HG02852 (cell line): ENCODE measurements around the gene UPP1.

Source experiments
- ATAC-seq: cut with Tn5 transposase; IDR thresholded peaks from one replicate; pipeline ENCODE4 v1.9.1; 2021; ENCODE audit warnings: mild to moderate bottlenecking, moderate library complexity; ENCODE audit not compliant: unreplicated experiment

The UPP1 gene

DNA sequence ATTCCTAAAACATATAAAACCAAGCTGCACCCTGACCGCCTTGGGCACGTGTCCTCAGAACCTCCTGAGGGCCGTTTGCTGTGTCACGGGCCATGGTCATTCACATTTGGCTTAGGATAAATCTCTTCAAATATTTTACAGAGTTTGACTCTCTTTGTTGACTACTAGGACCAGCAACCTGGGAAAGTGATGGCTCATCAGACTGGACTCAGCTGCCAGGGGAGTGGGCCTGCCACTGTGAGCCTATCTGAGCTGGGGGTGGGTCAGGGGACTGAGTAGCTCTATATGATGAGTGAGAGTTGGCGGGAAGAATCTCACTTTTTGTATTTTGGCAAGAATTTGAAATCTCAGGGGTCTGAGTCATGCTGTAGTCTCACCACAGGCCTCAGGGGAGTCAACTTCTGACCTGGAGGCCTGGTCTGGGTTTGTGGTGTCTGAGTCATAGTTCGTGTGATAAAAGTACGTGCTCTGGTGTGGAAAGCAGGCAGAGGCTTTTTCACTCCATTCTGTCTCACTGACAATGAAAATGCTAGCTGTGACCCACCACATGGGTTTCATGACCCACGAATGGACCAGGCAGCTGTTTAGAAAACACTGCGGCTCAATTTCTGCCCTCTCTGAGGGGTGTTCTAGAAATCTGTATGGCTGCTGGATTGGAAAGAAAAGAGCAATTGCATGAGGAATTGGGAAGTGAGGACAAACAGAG, 4.2 kb upstream of the UPP1 start:
- peak; percentile 60 for ATAC-seq

DNA sequence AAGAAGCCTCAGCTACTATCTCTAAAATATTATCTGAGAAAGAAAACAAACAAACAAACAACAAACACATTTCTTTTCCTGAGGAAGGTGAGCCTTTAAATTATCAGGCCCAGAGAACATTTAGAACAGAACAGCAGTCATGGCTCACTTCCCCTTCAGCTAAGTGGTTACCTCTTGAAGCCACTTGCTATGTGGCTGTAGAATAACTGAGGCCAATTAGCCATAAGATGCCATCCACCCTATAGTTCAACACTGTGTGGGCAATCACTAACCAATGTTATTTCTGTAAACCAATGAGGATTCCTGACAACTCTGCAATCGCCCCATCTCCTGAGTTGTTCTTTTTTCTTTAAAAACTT, 3.7 kb upstream of the UPP1 start:
- ATAC-seq, result no peak

DNA sequence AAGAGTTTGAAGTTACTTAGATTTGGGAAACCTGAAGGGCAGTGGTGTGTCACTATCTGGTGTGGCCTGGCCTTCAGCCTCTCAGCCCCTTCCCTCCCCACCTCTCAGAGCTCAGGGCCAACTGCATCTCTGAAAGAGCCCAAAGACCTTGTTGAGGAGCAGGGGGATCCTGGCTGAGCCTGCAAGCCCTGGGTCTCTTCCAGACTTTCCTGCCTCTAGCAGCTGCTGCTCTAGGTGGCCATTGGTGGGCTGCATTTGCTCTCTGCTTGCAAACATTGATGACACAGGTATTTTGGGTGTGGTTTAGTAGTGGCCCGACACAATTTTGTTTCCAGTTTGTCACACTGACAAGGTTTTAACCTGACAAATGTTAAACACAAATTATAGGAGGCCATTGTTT, 3.1 kb upstream of the UPP1 start:
- no peak for ATAC-seq

DNA sequence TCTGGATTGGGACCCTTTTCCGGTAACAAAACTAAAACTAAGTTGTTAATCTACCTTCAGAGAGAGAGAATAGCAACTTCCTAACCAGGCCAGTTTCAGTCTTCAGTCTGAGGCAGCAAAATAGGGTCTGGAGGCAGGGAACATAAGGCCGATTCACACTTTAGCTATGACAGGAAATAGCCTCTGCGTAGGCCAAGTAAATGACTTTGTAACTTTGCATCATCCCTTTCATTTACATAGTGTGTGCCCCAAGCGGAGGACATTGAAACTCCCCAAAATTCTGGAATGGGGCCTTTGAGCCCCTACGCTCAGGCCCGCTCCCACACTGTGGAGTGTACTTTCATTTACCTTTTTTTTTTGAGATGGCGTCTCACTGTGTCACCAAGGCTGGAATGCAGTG, 1.7 kb upstream of the UPP1 start:
- peak; percentile 19 for ATAC-seq

DNA sequence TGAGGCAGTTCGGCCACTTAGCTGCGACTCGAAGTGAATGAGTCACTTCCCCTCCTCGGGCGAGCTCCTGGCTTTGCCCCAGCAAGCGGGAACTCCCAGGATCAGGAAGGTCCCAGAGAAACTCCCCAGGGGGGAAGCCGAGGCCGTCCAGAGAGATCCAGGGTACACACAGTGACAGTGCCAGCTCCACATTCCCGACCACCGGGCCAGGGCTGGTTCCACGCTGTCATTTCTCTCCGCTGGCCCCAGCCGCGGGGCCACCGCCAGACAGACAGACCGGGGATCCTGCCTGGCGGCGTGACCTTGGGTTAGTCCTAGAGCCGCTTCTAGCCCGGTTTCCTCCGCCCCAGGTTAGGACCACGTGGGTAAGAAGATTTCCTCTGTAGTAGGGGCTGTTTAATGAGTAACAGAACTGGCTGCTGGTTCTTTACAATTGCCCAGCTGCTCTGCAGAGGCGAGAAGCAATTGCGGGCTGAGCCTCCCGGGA, 463 bp upstream of the UPP1 start:
- ATAC-seq, result peak; percentile 50

DNA sequence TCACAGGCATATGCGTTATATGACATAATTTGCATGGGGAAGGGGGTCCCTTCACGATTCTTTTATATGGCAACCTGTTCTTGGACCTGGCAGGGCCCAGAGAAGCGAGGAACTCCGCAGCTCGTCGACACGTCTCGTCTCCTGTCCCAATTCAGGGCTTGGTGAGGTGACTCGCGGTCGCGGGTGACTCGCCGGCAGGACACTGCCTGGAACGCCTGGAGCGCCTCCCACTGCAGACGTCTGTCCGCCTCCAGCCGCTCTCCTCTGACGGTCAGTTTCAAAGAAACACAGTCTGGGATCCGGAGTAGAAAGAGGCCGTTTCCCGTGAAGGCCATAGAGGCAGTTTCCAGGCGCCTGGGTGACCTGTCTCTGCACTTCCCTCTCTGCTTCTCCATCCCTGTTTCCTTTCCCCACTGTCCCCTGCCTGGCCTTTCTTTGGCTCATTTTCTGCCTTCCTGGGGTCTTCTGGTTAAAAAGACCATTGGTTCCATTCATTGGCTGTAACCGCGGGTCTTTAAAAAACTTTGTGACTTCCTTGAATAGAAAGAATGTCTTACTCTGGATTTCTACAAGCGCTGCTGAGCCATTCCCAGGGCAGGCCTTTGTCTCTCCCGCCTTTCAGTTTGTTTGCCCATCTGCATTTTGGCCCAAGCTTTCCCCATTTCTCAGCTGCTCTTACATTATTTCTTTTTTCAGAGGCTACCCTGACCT, 1.2 kb downstream of the UPP1 start:
- no peak for ATAC-seq

DNA sequence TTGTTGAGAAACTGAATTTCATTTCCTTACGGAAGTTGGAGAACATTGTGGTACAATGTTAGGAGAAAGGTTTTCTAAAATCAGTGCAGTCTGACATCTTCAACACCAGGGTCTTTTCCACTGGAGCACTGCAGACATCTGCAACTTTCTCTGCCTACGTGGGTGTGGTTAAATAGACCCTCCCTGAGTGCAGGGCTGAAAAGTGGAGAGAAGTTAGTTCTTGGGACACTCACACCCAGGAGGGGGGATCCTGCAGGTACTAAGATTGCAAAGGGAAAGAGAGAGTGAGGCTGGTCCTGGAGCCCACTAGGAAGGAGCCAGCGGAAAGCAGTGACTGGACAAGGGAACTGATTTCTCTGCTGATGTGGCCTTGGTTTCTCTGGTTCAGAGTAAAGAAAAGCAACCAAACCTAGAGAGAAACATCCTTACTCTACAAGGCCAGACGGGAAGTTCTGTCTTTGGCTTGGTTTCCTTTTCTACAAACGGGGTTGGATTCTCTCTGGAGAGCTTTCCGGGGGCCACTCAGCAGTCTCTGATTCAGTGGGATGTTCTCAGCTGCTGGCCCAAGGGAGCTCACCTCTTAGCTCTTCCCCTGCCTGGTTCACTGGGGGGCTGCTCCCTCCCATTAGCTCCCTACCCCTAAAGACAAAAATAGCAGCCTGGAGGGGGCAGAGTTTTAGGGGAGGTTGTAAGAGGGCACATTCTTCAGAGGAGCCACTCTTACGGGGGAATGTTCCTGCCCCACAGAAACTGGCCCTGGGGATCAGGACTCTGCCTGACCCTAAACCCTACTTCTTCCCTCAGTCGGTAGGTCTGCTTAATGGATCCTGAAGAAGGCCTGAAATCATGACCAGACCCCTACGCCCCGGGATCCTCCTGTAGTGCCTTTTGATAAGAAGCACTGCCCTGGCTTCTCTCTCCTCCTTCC, 2.7 kb downstream of the UPP1 start:
- ATAC-seq, result no peak

DNA sequence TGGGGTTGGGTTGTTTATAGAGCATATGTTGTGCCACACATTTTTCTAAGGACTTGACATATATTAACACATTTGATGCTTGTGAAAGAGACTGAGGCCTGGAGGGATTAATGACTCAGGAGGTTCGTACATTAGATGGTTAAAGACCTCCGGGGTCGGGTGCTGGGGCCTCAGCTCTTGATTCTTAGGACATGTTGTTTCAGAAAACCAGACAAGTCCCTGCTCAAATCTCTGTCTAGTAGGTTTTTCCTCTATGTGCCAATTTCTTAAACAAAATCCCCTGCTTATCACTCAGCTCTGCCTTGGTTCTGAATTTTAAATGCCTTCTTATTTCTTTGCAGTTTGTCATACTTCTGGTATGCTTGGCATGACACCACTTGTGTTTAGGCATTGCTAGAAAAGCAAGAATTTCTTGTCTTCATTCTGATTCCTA, 5.8 kb downstream of the UPP1 start:
- no peak for ATAC-seq

DNA sequence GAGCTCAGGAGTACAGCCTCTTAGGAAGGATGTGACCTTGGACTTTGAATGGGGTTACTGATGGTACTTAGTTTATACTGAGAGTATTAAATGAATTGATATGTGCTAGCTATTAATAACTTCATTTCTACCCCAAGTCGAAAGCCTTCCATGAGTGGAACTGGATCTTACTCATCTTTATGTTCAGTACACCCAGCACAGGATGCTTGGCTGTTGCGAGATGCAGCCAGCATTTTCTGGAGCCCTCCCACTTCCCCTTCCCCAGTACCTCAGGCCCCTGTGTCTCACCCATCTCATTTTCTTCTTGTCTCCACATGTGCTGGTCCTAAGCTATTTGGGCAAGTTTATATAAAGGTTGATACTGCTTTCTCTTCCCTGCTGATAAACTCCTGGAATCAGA, 7.2 kb downstream of the UPP1 start:
- ATAC-seq, result no peak

DNA sequence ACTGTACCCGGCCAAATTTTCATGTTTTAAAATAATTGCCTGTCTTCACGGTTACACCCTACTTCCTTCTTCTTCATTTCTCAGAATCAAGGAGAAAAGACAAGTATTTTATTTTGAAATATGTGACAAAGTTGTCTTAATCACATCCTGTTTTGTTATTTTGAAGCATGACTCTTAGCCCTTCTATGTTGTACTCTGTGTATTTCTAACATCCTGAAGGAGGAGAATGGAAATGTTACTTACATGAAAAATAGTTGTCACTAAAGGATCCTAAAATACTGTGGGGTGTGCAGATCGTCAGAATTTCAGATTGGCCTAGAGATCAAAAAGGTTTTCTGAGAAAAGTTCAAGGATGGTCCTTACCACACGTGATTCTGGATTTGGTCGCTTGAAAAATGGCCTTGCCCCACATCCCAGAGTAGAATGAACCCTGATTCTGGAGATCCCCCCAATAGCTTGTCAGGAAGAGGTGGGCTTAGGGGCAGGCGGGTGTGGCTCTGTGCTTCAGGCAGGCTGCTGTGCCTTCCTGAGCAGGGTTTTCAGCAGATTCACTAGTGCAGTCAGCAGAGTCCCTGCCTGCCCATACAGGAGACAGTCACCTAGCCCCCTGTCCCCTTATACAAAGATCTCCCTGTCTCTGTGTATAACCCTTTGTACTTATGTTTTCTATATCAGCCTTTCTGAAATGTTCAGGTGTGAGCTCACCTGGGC, 8.6 kb downstream of the UPP1 start:
- no peak for ATAC-seq

DNA sequence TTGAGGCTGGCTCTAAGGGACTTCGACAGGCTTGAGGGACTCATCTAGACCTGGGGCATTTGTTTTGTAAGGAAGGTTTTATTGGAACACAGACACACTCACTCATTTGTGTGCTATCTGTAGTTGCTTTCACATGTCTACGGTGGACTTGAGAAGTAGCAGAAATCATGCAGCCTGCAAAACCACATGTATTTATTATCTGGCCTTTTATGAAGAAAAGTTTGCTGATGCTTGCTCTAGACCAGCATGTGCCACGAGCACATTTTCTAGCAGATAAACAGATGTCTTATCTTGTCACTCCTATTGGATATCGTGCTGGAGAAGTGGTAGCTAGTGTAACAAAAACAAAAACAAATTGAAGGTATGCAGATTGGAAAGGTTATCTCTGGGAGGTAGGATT, 9.8 kb downstream of the UPP1 start:
- no peak for ATAC-seq

DNA sequence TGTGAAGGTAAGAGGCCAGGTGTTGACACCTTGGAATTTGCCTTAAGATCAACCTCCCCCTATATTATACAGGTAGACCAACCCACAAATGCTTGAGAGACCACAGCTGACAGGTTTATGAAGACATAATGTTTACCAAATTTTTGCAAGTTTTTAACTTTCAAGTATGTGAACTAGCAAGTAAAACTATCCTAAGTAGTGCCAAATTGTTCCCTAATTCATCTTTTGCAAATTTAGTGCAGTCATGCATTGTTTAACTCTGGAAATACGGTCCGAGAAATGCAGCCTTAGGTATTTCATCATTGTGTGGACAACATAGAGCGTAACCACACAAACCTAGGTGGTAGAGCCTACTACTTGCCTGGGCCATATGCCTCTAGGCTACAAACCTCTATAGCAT, 10.7 kb downstream of the UPP1 start:
- ATAC-seq, result no peak

DNA sequence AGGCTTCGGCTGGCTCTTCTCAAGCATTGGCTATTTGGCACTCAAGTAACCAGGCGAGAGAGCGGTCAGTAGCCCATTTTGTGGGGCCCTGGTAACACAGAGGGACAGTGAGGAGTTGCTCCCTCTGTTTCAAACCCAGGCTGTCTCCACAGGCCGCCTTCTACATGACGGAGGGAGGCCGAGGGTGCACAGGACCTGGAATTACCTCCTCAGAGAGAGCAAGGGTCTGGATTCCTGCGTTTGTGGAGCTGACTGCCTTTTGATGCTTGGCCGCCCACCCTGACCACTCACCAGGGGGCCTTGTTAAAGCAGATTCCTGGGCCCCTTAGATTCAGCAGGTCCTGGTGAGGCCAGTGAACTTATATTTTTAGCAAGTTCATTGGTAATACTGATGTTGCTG, 12.3 kb downstream of the UPP1 start:
- no peak for ATAC-seq

DNA sequence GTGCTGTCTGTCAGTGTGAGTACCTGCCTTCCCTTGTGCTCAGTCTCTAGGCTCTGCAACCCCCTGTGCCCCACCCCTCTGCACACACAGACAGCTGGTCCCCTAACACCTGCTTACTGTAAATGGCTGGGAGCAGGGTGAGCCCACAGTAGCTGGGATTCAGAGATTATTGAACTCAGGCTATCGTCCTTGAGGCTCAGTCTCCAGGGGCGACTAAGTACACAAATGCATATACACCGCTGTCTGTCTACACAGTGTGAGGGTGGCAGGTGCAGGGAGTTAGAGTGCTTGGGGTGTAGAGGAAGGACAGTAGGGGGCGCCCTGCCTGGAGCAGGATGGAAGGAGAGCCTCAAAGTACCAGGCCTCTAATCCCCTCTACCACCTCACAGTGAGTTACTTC, 12.9 kb downstream of the UPP1 start:
- no peak for ATAC-seq

DNA sequence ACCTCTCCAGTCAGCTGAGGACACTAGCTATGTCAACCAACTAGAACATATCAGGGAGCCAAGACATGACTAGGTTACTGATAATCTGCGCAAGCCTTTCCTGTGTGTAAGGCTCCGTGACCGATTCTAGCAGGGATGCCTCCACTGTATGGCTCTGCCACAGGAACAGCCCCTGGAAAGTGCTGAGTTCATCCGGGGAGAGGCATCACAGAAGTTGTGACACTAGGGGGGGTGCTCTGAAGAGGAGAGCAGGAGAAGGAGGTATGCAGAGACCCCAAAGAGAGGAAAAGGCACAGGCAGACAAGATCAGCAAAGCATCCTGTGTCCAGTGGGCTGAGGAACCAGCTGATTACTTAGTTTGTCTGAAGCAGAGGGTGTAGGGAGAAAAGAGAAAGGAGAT, 13.5 kb downstream of the UPP1 start:
- ATAC-seq, result no peak

DNA sequence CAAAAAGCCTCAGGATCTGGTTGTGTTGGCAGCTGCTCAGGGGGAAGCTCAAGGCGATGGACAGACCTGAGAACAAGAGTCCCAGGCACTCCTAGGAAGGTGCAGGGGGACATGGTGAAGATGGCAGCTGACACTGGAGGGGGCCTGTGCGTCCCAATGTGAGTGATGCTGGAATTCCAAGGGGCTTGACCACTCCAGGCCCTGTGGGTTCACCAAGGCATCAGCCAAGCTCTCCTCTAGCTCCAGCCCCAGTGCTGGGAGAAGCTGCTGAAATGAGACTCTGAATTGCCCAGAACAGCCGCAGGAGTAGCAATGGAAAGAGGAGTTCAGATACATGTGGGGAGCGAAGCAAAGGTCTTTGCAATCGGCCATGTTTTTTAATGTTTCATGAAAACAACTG, 16.0 kb downstream of the UPP1 start:
- no peak for ATAC-seq

DNA sequence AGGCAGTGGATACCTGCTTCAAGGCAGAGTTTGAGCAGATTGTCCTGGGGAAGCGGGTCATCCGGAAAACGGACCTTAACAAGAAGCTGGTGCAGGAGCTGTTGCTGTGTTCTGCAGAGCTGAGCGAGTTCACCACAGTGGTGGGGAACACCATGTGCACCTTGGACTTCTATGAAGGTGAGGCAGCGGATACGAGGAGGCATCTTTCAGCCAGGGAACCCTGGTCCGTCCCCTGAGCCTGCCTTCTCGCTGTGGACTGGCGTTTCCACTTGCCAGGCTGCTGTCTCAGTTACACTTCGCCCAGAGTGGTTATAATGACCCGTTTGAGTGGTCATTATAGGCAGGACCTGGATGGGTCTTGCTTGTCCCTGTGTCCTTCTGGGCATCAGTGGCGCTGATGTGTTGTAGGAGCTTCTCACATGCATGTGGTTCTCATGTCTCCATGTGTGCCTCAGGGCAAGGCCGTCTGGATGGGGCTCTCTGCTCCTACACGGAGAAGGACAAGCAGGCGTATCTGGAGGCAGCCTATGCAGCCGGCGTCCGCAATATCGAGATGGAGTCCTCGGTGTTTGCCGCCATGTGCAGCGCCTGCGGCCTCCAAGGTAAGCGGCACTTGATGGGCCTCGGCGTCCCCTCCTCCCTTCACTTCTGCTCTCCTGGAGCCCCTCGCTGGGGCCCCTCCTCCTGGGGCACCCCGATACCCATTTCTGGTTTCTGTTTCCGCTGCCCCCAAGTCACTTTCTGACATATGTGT, 18.0 kb downstream of the UPP1 start:
- no peak for ATAC-seq

DNA sequence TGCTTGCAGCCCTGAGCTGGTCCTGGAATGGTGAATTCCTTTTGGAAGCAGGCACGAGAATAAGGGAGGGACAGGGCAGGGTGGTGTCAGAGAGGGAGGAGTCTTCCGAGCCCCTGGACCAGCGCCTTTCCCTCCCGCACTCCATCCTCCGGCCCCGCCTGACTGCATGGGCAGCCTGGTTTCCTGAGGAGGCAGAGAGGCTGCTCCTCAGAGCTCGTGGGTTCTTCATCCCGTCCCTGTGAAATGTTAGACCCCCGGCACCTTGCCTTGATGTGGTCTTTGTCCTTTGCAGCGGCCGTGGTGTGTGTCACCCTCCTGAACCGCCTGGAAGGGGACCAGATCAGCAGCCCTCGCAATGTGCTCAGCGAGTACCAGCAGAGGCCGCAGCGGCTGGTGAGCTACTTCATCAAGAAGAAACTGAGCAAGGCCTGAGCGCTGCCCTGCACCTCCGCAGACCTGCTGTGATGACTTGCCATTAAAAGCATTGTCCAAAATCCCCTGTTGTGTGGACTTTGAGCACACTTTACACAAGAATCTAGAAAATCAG, 18.9 kb downstream of the UPP1 start:
- ATAC-seq, result no peak

DNA sequence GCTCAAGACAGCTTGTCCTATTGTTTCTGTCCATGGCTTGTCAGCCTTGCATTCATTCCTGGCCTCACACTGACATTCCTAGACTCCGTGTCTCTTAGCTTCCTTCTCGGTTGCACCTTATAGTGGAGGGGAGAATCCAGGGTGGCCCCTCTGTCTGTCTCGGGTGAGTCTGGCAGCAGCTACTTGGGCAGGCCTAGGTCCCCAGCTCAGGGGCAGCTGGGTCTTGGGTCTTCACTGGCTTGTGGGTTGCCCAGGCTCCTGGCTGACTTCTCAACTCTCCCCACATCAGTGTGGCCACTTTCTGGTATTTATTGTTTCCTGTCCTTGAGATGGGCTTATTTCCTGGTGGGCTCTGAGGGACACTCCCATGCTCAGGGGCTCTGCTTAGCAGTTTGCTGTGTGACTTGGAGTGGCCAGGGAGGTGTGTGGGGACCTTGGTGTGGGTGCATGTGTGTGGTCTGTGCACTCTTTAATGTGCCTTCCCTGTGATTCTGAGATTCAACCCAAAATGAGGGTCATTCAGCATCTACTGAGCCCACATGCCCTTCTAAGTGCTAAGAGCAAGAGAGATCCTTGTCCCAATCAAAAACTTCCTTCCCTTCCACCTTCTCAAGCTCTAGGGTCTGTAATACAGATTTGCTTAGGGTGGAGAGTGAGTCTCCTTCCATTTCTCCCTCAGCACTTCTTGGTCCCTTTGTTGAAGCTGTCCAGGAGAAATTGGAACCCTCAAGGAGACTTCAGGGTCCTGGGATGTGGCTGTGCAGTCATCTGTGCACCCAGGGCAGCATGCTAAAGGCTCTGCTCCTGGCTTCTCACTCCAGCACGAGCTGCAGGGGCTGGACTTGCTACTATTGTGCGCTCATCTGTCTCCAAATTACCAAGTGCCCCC, 20.1 kb downstream of the UPP1 start:
- ATAC-seq, result no peak
